CD4-positive, CD25-positive, alpha-beta regulatory T cell (primary cell): ENCODE results near the gene FBRSL1. TPM values are rescaled to one million over a fixed set of nuclear protein-coding genes. Genes with fewer than 3 reads are reported as not detected.

Experiments
- ATAC-seq, 2 donors: fragments of 150-1000 bp; cut with Tn5 transposase; one replicate each; pipeline ENCODE4 v1.10.0; 2021; ENCODE audit warnings: low read depth in 2 of 2, moderate number of reproducible peaks in 2 of 2, moderate library complexity in 1 of 2
- DNase-seq, 3 donors: peaks; one replicate each; pipeline versions ENCODE4 v3.0.0 to v3.0.0-alpha.2; 2012 to 2022; ENCODE audit warnings: mixed read lengths in 1 of 3
- H3K27ac ChIP-seq: one replicate; pipeline ENCODE4 v1.7.0; 2013; ENCODE audit warnings: mild to moderate bottlenecking, low read length; ENCODE audit not compliant: insufficient read depth, poor library complexity, severe bottlenecking
- H3K27me3 ChIP-seq: one replicate; pipeline ENCODE4 v1.7.0; 2013; ENCODE audit warnings: low read length; ENCODE audit not compliant: control insufficient read depth, insufficient read depth
- H3K36me3 ChIP-seq: one replicate; pipeline ENCODE4 v1.7.0; 2013; ENCODE audit warnings: mild to moderate bottlenecking, low read length, moderate library complexity; ENCODE audit not compliant: control insufficient read depth, insufficient read depth
- H3K4me1 ChIP-seq: 2 replicates; pipeline ENCODE4 v1.7.0; 2013; ENCODE audit warnings: mild to moderate bottlenecking, low read length; ENCODE audit not compliant: insufficient read depth, control insufficient read depth, poor library complexity, severe bottlenecking
- H3K4me3 ChIP-seq: one replicate; pipeline ENCODE4 v1.7.0; 2013; ENCODE audit warnings: low read depth, mild to moderate bottlenecking, low read length, moderate library complexity
- H3K9me3 ChIP-seq, 2 experiments: 1 replicate in 1 of 2; 2 replicates in 1 of 2; pipeline ENCODE4 v1.7.0; 2013; ENCODE audit warnings: low read length in 2 of 2, mild to moderate bottlenecking in 1 of 2, moderate library complexity in 1 of 2; ENCODE audit not compliant: control insufficient read depth in 2 of 2
- H3K27ac Mint-ChIP-seq, 3 donors: one replicate each; pipeline ENCODE4 v1.8.0; 2020 to 2022; ENCODE audit warnings: mild to moderate bottlenecking in 3 of 3, mixed read lengths in 3 of 3, moderate library complexity in 2 of 3
- H3K27me3 Mint-ChIP-seq: one replicate; pipeline ENCODE4 v1.8.0; 2022; ENCODE audit warnings: mild to moderate bottlenecking, mixed read lengths
- H3K36me3 Mint-ChIP-seq: one replicate; pipeline ENCODE4 v1.8.0; 2020; ENCODE audit warnings: mixed read lengths
- H3K4me1 Mint-ChIP-seq, 4 donors: one replicate each; pipeline ENCODE4 v1.8.0; 2020 to 2022; ENCODE audit warnings: mixed read lengths in 4 of 4, mild to moderate bottlenecking in 1 of 4
- H3K4me3 Mint-ChIP-seq, 4 donors: one replicate each; pipeline ENCODE4 v1.8.0; 2020 to 2022; ENCODE audit warnings: mild to moderate bottlenecking in 4 of 4, mixed read lengths in 4 of 4, moderate library complexity in 3 of 4
- H3K9me3 Mint-ChIP-seq, 7 donors: one replicate each; pipeline ENCODE4 v1.8.0; 2020 to 2022; ENCODE audit warnings: mixed read lengths in 7 of 7, mild to moderate bottlenecking in 3 of 7, moderate library complexity in 2 of 7
- polyA plus RNA-seq, 4 donors: library from polyadenylated mRNA; unstranded; fragments of 300-500 nt; fragmentation: Illumina TruSeq; gene quantifications; one replicate each; pipeline ENCODE4 v1.2.3, GENCODE V29; 2021
- total RNA-seq: library from RNA; stranded (reverse); gene quantifications from one replicate; pipeline ENCODE4 v1.2.3, GENCODE V29; 2022

Gene FBRSL1
- total and polyA plus RNA-seq, 5 donors from 2014 or later, result 0.16 to 94.6 (median 0.34) TPM

DNA sequence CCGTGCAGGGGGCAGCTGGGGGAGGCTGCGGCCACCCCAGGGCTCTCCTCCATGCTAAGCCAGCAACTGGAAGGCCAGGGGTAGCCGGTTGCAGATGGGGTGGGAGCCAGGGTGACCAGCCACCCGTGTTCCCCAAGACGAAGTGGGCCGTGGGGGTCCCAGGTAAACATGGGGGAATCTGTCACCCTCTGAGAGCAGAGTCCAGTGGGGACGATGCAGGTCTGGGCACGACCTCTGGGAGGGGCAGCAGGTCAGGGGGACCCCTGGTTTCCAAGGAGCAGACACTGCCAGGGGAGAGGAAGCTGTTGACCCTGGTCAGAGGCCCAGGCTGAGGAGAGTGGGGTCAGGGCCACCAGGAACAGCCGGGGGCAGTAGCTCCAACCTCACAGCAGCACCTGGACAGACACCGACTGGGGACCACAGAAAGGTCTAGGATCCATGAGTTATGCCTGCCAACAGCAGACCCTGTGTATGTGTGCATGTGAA lies 35.0 kb upstream of the FBRSL1 start:
- peaks cover 0 to 8% (median 0%) of the 10 kb centered on the region in 4 donors for H3K4me1 Mint-ChIP-seq
- no peak for DNase-seq
- no peak for ATAC-seq
- Histone ChIP-seq H3K4me1 (peaks cover 13% of the 10 kb centered on the region), H3K4me3 (no peak overlapping the region), H3K9me3 (no peaks in the 10 kb centered on the region), H3K27ac (no peak overlapping the region), H3K36me3 (no peaks in the 10 kb centered on the region), H3K27me3 (no peaks in the 10 kb centered on the region)
- H3K27ac Mint-ChIP-seq, result no peak overlapping the region
- no peaks in the 10 kb centered on the region for H3K36me3 Mint-ChIP-seq
- H3K4me3 Mint-ChIP-seq, result no peak overlapping the region
- H3K9me3 Mint-ChIP-seq, result no peaks in the 10 kb centered on the region
- peaks cover 4% of the 10 kb centered on the region for H3K27me3 Mint-ChIP-seq

DNA sequence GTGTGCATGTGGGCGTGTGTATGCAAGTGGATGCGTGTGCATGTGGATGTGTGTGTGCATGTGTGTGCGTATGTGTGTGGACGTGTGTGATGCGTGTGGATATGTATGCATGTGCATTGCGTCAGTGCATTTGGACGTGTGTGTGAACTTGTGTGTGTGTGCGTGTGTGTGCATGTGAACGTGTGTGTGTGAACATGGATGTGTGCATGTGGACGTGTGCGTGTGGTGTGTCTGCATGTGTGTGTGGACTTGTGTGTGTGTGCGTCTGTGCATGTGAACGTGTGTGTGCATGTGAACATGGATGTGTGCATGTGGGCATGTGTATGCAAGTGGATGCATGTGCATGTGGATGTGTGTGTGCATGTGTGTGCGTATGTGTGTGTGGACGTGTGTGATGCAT lies 34.4 kb upstream of the FBRSL1 start:
- Histone ChIP-seq H3K4me1 (peaks cover 8% of the 10 kb centered on the region), H3K4me3 (no peak overlapping the region), H3K36me3 (no peaks in the 10 kb centered on the region), H3K9me3 (no peaks in the 10 kb centered on the region), H3K27ac (no peak overlapping the region), H3K27me3 (no peaks in the 10 kb centered on the region)
- Mint-ChIP-seq H3K36me3 (no peaks in the 10 kb centered on the region), H3K4me3 (peak overlapping the region in 1 of 4 donors; percentile 2), H3K4me1 (peaks cover 0 to 6% (median 0%) of the 10 kb centered on the region in 4 donors), H3K9me3 (no peaks in the 10 kb centered on the region), H3K27me3 (peaks cover 4% of the 10 kb centered on the region), H3K27ac (peak overlapping the region in 2 of 3 donors; percentile 52 to 56)
- no peak for DNase-seq
- ATAC-seq, result no peak

DNA sequence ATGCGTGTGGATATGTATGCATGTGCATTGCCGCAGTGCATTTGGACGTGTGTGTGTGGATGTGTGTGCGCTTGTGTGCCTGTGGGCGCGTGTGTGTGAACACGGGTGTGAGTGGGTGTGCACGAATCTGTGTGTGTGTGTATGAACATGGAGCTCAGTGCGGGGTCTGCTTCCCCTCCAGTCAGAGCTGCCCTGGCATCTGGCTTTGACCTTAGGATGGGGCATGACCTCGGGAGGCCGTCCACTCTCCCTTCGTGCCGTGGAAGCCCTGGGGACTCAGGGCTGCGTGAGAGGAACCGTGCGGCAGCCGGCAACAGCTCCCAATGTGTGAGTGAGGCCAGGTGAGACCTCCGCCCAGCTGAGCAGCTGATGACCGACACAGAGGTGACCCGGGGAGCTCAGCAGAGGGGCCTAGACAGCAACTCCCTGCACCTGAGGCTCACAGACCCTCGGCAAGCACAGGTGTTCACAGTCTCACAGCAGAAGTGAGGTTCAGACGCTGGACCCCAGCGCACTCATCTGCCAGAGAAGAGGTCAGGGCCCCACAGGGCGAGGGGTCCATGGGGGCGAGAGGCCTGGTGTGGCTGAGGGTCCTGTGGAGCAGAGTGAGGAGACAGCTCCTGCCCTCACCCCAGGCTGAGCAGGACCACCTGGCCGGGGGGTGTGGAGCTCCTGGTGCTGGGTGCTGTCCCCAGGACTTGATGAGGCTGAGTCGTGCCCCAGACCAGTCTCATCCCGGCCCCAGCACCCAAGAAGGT lies 33.6 kb upstream of the FBRSL1 start:
- no peaks in the 10 kb centered on the region for H3K9me3 ChIP-seq
- ATAC-seq (no peak), DNase-seq (no peak)
- H3K36me3 Mint-ChIP-seq, result no peaks in the 10 kb centered on the region
- no peak overlapping the region for H3K4me3 Mint-ChIP-seq
- H3K4me1 Mint-ChIP-seq, result peaks cover 0 to 3% (median 0%) of the 10 kb centered on the region in 4 donors
- H3K27ac Mint-ChIP-seq, result peak overlapping the region in 1 of 3 donors; percentile 52
- H3K4me1 ChIP-seq, result peaks cover under 1% of the 10 kb centered on the region
- H3K27me3 Mint-ChIP-seq, result peaks cover 4% of the 10 kb centered on the region
- no peaks in the 10 kb centered on the region for H3K9me3 Mint-ChIP-seq
- no peaks in the 10 kb centered on the region for H3K27me3 ChIP-seq
- no peaks in the 10 kb centered on the region for H3K36me3 ChIP-seq
- H3K4me3 ChIP-seq, result no peak overlapping the region
- H3K27ac ChIP-seq, result no peak overlapping the region

DNA sequence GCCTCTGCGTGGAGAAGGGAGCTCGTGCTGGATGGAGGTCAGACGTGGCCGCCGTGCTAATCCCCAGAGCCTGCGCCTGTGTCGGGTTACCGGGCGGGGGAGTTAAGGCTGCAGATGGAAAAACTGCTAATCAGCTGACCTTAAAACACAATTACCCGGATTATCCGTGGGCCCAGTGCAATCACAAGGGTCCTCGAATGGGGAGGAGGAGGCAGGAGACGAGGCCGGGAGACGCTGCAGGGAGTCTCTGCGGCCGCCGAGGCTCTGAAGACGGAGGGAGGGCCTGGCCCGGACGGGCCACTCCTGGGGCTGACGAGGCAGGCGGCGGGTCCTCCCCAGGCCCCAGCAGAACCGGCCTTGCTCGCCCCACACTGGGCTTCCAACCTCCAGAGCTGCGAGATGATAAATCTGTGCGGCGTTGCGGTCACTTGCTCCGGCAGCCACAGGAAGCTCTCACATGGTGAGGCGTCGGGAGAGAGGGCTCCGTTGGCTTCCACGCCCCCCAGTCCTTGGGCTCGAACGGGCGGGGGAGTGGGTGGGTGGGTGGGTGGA lies 32.9 kb upstream of the FBRSL1 start:
- DNase-seq, result no peak
- Histone ChIP-seq H3K9me3 (no peaks in the 10 kb centered on the region), H3K27ac (no peak overlapping the region), H3K4me1 (no peaks in the 10 kb centered on the region), H3K36me3 (no peaks in the 10 kb centered on the region), H3K4me3 (no peak overlapping the region), H3K27me3 (no peaks in the 10 kb centered on the region)
- no peak overlapping the region for H3K27ac Mint-ChIP-seq
- H3K27me3 Mint-ChIP-seq, result no peaks in the 10 kb centered on the region
- H3K4me3 Mint-ChIP-seq, result no peak overlapping the region
- H3K9me3 Mint-ChIP-seq, result no peaks in the 10 kb centered on the region
- peaks cover 0 to 6% (median 0%) of the 10 kb centered on the region in 4 donors for H3K4me1 Mint-ChIP-seq
- H3K36me3 Mint-ChIP-seq, result no peaks in the 10 kb centered on the region
- no peak for ATAC-seq

DNA sequence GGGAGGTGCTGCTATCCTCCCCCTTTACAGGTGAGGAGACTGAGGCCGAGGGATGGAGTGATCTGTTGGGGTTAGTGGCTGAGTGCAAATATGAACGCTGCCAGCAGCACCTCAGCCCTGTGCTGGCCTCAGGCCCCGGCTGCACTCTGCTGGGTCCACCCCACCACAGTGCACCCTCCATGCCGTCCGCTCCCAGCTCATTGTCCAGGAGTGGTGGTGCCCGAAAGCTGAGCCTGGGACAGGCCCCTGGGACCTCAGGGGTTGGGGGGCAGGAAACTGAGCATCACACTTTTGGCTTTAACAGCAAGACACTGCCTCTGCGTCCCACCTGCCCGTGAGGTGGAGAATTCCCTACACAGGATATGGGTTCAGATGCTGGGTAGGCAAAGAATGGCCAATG lies 31.5 kb upstream of the FBRSL1 start:
- DNase-seq (no peak), ATAC-seq (no peak)
- Mint-ChIP-seq H3K36me3 (no peaks in the 10 kb centered on the region), H3K4me1 (peaks cover 0 to 12% (median 0%) of the 10 kb centered on the region in 4 donors), H3K4me3 (no peak overlapping the region), H3K27me3 (no peaks in the 10 kb centered on the region), H3K27ac (no peak overlapping the region), H3K9me3 (no peaks in the 10 kb centered on the region)
- H3K27me3 ChIP-seq, result no peaks in the 10 kb centered on the region
- no peaks in the 10 kb centered on the region for H3K36me3 ChIP-seq
- H3K27ac ChIP-seq, result no peak overlapping the region
- H3K4me3 ChIP-seq, result no peak overlapping the region
- H3K9me3 ChIP-seq, result no peaks in the 10 kb centered on the region
- H3K4me1 ChIP-seq, result peaks cover 7% of the 10 kb centered on the region

DNA sequence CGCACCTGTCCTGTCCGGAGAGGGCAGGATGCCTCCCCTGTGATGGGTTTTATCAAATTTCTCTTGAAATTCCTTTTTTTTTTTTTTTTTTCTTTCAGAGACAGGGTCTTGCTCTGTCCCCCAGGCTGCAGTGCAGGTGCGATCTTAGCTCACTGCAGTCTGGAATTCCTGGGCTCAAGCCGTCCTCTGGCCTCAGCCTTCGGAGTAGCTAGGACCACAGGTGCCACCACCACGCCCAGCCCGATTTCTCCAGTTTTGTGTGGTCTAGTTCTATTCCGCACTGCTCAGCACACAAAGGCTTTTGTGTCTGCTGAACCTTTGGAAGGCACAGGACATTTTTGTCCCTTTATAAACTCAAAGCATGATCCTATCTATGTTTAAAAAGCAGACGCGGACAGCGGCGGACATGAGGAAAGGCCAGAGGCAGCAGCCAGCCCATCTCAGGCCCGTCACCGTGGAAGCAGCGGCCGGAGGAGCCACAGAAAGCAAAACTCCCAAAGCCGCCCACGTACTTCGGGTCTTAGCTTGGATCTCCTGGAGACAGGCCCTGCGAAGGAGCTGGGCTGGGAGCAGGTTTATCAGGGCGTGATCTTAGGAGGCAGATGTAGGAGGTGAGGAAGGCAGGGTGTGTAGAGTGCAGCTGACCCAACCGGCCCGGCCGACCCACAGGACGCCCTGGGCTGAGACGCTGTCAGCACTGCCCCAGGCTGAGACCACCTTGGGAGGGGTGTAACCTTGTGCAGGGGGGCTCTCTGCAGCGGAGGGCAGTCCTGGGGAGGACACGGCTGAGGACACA lies 30.9 kb upstream of the FBRSL1 start:
- Mint-ChIP-seq H3K27ac (no peak overlapping the region), H3K9me3 (no peaks in the 10 kb centered on the region), H3K4me3 (no peak overlapping the region), H3K36me3 (no peaks in the 10 kb centered on the region), H3K27me3 (no peaks in the 10 kb centered on the region), H3K4me1 (peaks cover 0 to 12% (median 0%) of the 10 kb centered on the region in 4 donors)
- Histone ChIP-seq H3K4me3 (no peak overlapping the region), H3K4me1 (peaks cover 7% of the 10 kb centered on the region), H3K27me3 (no peaks in the 10 kb centered on the region), H3K27ac (no peak overlapping the region), H3K9me3 (no peaks in the 10 kb centered on the region), H3K36me3 (no peaks in the 10 kb centered on the region)
- DNase-seq (no peak), ATAC-seq (no peak)

DNA sequence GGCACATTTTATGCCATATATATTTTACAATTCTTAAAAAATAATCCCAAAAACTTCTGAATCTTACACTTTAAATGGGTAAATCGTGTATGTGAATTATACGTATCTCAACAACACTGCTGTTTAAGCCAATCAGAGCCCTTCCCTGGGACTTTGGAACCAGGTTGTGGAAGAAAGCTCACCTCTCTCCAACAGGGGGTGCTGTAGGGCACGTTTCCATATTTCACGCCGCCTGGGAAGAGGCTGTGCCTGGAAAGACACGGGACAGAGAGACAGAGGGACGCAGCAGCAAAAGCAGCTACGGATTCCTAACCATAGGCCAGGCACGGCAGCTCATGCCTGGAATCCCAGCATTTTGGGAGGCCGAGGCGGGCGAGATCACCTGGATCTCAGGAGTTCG lies 29.4 kb upstream of the FBRSL1 start:
- ATAC-seq, result no peak

More for the DNA sequence above, 29.4 kb upstream of the FBRSL1 start:
- no peak for DNase-seq
- no peaks in the 10 kb centered on the region for H3K9me3 ChIP-seq
- H3K27me3 ChIP-seq, result no peaks in the 10 kb centered on the region
- no peaks in the 10 kb centered on the region for H3K36me3 Mint-ChIP-seq
- H3K4me3 Mint-ChIP-seq, result no peak overlapping the region
- no peak overlapping the region for H3K4me3 ChIP-seq
- H3K36me3 ChIP-seq, result no peaks in the 10 kb centered on the region
- H3K4me1 Mint-ChIP-seq, result peaks cover 0 to 9% (median 0%) of the 10 kb centered on the region in 4 donors
- H3K27ac ChIP-seq, result no peak overlapping the region
- H3K4me1 ChIP-seq, result peaks cover 7% of the 10 kb centered on the region
- no peaks in the 10 kb centered on the region for H3K9me3 Mint-ChIP-seq
- no peak overlapping the region for H3K27ac Mint-ChIP-seq
- no peaks in the 10 kb centered on the region for H3K27me3 Mint-ChIP-seq
